ENCODE data around the gene KCNQ5. TPM values are rescaled to one million over a fixed set of nuclear protein-coding genes. Genes with fewer than 3 reads are reported as not detected.

Gene KCNQ5
- total RNA-seq, 2 donors from 2014 or later: 7.3 to 9.6 TPM

DNA sequence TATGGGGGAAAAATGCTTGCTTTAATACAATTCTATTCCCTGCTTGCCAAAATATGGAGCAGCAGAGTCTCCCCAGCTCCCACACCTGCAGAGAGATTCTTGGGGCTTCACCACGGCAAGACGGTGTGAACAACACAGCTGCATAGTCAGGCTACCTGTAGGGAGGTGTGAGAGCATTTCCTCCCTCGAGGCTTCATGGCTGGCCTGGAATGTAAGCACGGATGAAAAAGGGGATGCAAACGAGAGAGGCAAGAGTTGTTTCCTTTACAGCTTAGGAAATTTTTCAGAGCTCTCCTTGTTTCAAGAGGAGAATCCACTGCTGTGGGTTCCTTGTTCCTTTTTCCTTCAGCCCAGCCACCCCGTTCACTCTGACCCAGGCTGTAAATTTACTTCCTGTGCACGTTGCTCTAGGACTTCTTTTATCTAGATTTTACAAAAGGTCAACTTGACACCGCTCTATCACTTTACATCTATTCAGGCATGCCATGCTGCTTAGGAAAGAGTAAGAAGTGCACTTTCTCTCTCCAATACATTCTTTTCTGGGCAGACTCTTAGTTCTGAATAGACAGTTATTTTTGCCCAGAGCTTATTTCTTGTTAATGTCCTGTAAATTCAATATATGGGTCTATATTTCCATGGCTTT lies 406.4 kb downstream of the KCNQ5 start:
- H3K36me3 Mint-ChIP-seq: no peaks in the 10 kb centered on the region
- ATAC-seq (no peak), DNase-seq (ENCODE audit: low spot score in 2 of 2) (no peak)
- no peaks in the 10 kb centered on the region for H3K9me3 Mint-ChIP-seq
- no peak overlapping the region for H3K27ac Mint-ChIP-seq

- no peaks in the 10 kb centered on the region for H3K9me3 Mint-ChIP-seq
- no peak for DNase-seq (ENCODE audit: low spot score in 2 of 2)
- no peaks in the 10 kb centered on the region for H3K36me3 Mint-ChIP-seq
- no peak overlapping the region for H3K27ac Mint-ChIP-seq
- no peak for ATAC-seq
Measured at GRCh38 chr6:73028893-73029450, 407.1 kb downstream of the KCNQ5 start.

- no peak overlapping the region for H3K27ac Mint-ChIP-seq
Measured at GRCh38 chr6:73030257-73030656, 408.4 kb downstream of the KCNQ5 start.

GRCh38 chr6:73030791-73031782 lies 409.2 kb downstream of the KCNQ5 start:
- Mint-ChIP-seq H3K27ac (no peak overlapping the region), H3K9me3 (no peaks in the 10 kb centered on the region), H3K36me3 (no peaks in the 10 kb centered on the region)
- DNase-seq (ENCODE audit: low spot score in 2 of 2): no peak
- ATAC-seq: no peak

More at GRCh38 chr6:73030257-73030656, 408.4 kb downstream of the KCNQ5 start:
- Mint-ChIP-seq H3K9me3 (no peaks in the 10 kb centered on the region), H3K36me3 (no peaks in the 10 kb centered on the region)
- DNase-seq (ENCODE audit: low spot score in 2 of 2) (no peak), ATAC-seq (peak in 1 of 2 donors; percentile 76)

GRCh38 chr6:73032586-73032985 lies 410.7 kb downstream of the KCNQ5 start:
- ATAC-seq (peak; percentile 22 to 83), DNase-seq (ENCODE audit: low spot score in 2 of 2) (no peak)
- no peaks in the 10 kb centered on the region for H3K36me3 Mint-ChIP-seq
- H3K9me3 Mint-ChIP-seq: no peaks in the 10 kb centered on the region
- H3K27ac Mint-ChIP-seq: no peak overlapping the region

DNA sequence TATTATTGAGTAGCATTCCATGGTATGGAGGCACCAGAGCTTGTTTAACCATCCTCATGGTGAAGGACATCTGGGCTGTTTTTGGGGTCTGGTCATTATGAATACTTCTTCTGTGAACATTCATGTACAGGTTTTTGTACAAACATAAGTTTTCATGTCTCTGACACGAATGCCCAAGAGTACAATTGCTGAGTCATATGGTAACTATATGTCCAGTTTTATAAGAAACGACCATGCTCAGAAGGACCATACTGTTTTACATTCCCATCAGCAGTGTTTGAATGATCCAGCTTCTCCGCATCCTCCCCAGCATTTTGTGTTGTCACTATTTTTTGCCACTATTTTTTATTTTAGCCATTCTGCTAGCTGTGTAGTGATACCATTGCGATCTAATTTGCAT lies 414.8 kb downstream of the KCNQ5 start:
- ATAC-seq (no peak), DNase-seq (ENCODE audit: low spot score in 2 of 2) (no peak)
- Mint-ChIP-seq H3K9me3 (peaks cover 9 to 10% of the 10 kb centered on the region in 2 donors), H3K36me3 (peaks cover 11 to 13% of the 10 kb centered on the region in 2 donors), H3K27ac (no peak overlapping the region)

DNA sequence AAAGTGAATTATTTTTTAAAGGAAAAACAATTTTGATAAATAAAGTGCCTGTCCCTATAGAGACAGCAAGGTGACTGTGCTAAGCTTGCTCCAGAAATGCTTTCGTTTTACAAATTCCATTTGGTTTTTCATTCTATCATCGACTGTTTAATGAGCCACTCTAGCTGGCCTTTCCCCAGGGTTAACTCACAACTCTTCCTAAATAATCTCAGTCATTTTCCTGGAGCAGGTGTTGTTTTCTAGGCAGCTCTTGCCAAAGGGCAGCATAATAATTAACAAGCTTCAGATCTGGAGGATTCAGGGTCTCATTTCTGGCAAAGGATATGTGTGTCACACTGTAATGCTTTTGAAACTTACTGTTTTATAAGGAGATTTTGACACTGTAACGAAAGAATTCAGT lies 419.2 kb downstream of the KCNQ5 start:
- H3K9me3 Mint-ChIP-seq: peaks cover 9 to 10% of the 10 kb centered on the region in 2 donors
- ATAC-seq (no peak), DNase-seq (ENCODE audit: low spot score in 2 of 2) (no peak)
- H3K27ac Mint-ChIP-seq: no peak overlapping the region
- peaks cover 13 to 20% of the 10 kb centered on the region in 2 donors for H3K36me3 Mint-ChIP-seq

GRCh38 chr6:73042892-73043291 lies 421.0 kb downstream of the KCNQ5 start:
- Mint-ChIP-seq H3K9me3 (peaks cover 9 to 10% of the 10 kb centered on the region in 2 donors), H3K36me3 (peaks cover 13 to 20% of the 10 kb centered on the region in 2 donors), H3K27ac (no peak overlapping the region)
- no peak for ATAC-seq
- DNase-seq (ENCODE audit: low spot score in 2 of 2): no peak

GRCh38 chr6:73043446-73043845 lies 421.6 kb downstream of the KCNQ5 start:
- Mint-ChIP-seq H3K36me3 (peaks cover 13 to 20% of the 10 kb centered on the region in 2 donors), H3K9me3 (peaks cover 9 to 10% of the 10 kb centered on the region in 2 donors), H3K27ac (no peak overlapping the region)
- DNase-seq (ENCODE audit: low spot score in 2 of 2) (no peak), ATAC-seq (no peak)

DNA sequence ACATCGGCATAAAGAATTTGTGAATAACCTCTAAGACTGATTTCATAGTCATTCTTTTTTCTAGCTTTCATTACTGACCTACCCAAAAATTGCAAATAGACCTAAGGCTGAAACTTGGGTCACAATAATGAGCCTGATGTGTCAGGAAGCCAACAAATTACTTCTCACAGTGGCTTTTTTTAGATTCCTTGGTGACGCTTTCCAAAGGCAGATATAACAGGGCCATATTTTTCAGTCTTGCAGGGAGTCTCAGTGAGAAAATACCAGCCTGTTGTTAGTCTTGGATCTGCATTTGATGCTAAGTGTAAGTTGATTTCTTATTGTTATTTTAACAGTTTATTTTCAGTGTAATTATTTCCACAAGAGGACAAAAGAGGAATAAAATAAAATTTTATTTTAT lies 423.7 kb downstream of the KCNQ5 start:
- no peak for ATAC-seq
- DNase-seq (ENCODE audit: low spot score in 2 of 2): no peak
- Mint-ChIP-seq H3K36me3 (peaks cover 0 to 8% of the 10 kb centered on the region in 2 donors), H3K27ac (no peak overlapping the region), H3K9me3 (no peaks in the 10 kb centered on the region)

DNA sequence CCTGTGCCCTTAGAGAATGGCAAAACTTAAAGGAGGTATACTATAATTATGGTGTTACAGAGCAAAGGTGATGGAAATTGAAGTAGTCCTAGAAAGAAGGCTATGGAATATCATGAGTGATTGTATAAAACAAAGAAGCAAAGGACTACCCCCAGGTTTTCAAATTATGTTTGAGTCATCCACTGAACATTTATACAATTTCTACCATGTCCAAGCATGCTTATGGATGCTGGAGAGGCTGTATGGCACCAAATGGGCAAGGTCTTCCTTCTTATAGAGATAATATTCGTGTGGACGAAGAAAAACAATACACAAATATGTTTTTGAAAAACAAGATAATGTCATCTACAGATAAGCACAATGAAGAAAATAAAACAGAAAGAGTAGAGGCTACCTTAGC lies 425.9 kb downstream of the KCNQ5 start:
- Mint-ChIP-seq H3K27ac (no peak overlapping the region), H3K9me3 (no peaks in the 10 kb centered on the region), H3K36me3 (peaks cover 0 to 7% of the 10 kb centered on the region in 2 donors)
- ATAC-seq: no peak
- no peak for DNase-seq (ENCODE audit: low spot score in 2 of 2)

GRCh38 chr6:73049971-73050594 lies 428.2 kb downstream of the KCNQ5 start:
- Mint-ChIP-seq H3K27ac (no peak overlapping the region), H3K9me3 (no peaks in the 10 kb centered on the region), H3K36me3 (no peaks in the 10 kb centered on the region)
- ATAC-seq (no peak), DNase-seq (ENCODE audit: low spot score in 2 of 2) (no peak)

GRCh38 chr6:73050706-73051105 lies 428.8 kb downstream of the KCNQ5 start:
- H3K9me3 Mint-ChIP-seq: no peaks in the 10 kb centered on the region
- no peak for ATAC-seq
- no peak for DNase-seq (ENCODE audit: low spot score in 2 of 2)
- H3K27ac Mint-ChIP-seq: no peak overlapping the region
- no peaks in the 10 kb centered on the region for H3K36me3 Mint-ChIP-seq

- Mint-ChIP-seq H3K9me3 (peaks cover 0 to 3% of the 10 kb centered on the region in 2 donors), H3K27ac (no peak overlapping the region), H3K36me3 (no peaks in the 10 kb centered on the region)
- DNase-seq (ENCODE audit: low spot score in 2 of 2) (no peak), ATAC-seq (no peak)
Measured at GRCh38 chr6:73051147-73051546, 429.3 kb downstream of the KCNQ5 start.

DNA sequence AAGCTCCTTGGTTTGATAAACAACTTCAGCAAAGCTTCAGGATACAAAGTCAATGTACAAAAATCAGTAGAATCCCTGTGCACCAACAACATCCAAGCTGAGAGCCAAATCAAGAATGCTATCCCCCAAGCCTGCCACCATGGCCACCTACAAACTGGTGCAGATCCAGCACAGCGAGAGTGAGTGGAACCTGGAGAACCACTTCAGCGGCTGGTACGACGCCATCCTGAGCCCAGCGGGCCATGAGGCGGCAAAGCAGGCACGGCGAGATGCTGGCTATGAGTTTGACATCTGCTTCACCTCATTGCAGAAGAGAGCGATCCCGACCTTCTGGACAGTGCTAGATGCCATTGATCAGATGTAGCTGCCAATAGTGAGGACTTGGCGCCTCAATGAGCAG lies 433.1 kb downstream of the KCNQ5 start:
- Mint-ChIP-seq H3K36me3 (no peaks in the 10 kb centered on the region), H3K27ac (no peak overlapping the region), H3K9me3 (peaks cover 0 to 3% of the 10 kb centered on the region in 2 donors)
- ATAC-seq (no peak), DNase-seq (ENCODE audit: low spot score in 2 of 2) (no peak)

DNA sequence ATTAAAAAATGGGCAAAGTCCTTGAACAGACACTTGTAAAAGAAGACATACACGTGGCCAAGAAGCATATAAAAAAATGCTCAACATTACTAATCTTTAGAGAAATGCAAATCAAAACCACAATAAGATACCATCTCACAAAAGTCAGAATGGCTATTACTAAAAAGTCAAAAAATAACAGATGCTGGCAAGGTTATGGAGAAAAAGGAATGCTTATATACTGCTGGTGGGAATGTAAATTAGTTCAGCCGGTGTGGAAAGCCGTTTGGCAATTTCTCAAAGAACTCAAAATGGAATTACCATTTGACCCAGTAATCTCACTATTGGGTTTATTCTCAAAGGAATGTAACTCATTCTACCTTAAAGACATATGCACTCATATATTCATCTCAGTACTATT lies 436.9 kb downstream of the KCNQ5 start:
- Mint-ChIP-seq H3K9me3 (peaks cover 0 to 3% of the 10 kb centered on the region in 2 donors), H3K27ac (no peak overlapping the region), H3K36me3 (no peaks in the 10 kb centered on the region)
- ATAC-seq (no peak), DNase-seq (ENCODE audit: low spot score in 2 of 2) (no peak)

DNA sequence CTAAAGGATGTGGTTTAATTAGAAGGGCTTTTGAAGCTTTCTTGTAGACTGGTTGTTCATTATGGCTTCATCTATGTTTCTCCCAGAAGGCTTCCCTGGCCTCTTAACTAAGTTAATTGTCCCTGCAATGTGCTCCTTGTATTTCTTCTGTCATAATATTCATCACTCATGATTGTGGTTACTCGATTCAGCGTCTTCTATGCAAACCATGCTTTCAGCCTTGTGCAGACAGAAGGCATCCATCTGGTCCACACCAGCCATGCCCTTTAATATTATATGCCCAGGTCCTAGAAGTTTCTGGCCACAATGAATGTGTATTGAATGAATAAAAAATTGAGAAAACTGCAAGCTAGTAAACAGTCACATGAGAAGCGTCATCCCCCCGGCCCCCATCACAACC lies 440.3 kb downstream of the KCNQ5 start:
- Mint-ChIP-seq H3K27ac (no peak overlapping the region), H3K9me3 (peaks cover 0 to 4% of the 10 kb centered on the region in 2 donors), H3K36me3 (no peaks in the 10 kb centered on the region)
- ATAC-seq (no peak), DNase-seq (ENCODE audit: low spot score in 2 of 2) (no peak)
